ENCODE measurements around the gene TMEM179.

TMEM179 gene

DNA sequence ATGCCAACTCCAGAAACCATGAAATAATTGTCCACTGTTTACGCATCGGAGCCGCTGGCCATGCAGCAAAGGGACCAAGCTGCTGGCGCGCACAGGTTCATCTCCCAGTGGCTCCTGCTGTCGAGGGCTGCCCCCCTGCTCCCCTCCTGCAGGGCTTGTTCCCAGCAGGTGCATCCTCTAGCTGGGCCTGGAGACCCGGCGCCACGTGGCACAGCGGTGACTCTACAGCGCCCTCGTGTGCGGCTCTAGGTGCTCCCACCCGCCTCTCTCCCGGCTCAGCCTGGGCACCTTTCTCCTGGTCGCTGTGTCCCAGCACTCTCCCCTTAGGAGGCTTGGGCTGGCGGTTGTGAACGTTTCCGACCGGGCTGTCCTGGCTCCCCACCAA is 47.3 kb upstream of the TMEM179 start:
- Histone ChIP-seq H2AFZ (ENCODE audit: low read depth, low read length) (no peak overlapping the region), H3K27ac (ENCODE audit: low read length) (no peak overlapping the region)

DNA sequence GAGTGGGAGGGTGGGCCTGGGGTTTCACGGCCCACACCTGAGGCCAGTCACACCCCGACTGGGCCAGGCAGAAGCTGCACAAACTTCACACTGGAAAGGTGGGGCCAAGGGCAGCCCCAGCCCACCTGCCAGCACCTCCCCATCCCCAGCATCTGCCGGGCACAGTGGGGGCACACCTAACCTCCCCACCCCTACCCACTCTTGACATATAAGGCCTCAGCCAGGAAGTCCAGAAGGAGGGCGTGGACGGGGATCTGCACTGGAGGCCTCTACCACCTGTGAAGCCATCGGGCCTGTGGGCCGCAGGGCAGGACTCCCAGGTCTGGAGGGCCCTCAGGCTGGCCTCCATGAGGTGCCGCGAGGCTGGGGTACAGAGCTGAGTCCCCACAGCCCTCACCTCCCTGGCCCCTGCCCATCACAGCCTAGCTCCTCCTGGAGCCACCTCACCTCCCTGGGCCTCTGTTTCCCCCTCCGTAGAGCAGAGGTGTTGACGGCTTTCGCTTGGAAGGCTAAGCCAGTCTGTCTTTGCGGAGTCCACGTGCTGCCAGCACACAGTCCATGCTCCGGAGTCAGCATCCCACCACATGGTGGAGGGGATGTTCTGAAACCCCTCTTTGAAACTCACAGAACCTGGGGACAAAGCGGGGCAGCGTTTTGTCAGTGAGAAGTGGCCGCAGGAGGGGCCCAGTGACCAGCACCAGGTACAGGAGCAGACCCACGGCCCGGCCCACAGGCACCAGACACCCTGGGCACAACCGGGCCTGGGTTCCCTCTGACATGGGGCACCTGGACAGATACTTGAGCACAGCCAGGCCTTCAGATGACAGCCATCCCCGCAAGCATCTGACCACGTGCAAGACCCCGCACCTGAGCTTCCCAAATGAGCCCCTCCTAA is 46.7 kb upstream of the TMEM179 start:
- Histone ChIP-seq H3K4me2 (ENCODE audit: low read length) (peak overlapping the region; percentile 90), H4K20me1 (ENCODE audit: insufficient read depth, low read length) (no peaks in the 10 kb centered on the region), H3K27ac (ENCODE audit: low read length) (no peak overlapping the region), H3K79me2 (ENCODE audit: low read length) (no peaks in the 10 kb centered on the region), H3K4me3 (ENCODE audit: low read length) (no peak overlapping the region), H3K9me3 (ENCODE audit: insufficient read depth, low read length) (no peaks in the 10 kb centered on the region), H3K27me3 (ENCODE audit: low read depth, low read length) (peaks cover 11% of the 10 kb centered on the region), H3K4me1 (ENCODE audit: low read length) (peaks cover 31% of the 10 kb centered on the region), H2AFZ (ENCODE audit: low read depth, low read length) (no peak overlapping the region), H3K9ac (ENCODE audit: low read length) (no peak overlapping the region), H3K36me3 (replicated peaks; ENCODE audit: low read depth, low read length) (no peaks in the 10 kb centered on the region)
- TF ChIP-seq, protein P1, sequence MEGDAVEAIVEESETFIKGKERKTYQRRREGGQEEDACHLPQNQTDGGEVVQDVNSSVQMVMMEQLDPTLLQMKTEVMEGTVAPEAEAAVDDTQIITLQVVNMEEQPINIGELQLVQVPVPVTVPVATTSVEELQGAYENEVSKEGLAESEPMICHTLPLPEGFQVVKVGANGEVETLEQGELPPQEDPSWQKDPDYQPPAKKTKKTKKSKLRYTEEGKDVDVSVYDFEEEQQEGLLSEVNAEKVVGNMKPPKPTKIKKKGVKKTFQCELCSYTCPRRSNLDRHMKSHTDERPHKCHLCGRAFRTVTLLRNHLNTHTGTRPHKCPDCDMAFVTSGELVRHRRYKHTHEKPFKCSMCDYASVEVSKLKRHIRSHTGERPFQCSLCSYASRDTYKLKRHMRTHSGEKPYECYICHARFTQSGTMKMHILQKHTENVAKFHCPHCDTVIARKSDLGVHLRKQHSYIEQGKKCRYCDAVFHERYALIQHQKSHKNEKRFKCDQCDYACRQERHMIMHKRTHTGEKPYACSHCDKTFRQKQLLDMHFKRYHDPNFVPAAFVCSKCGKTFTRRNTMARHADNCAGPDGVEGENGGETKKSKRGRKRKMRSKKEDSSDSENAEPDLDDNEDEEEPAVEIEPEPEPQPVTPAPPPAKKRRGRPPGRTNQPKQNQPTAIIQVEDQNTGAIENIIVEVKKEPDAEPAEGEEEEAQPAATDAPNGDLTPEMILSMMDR (IDR thresholded peaks at IDR 0.05; ENCODE audit: low read depth, low read length): no peak
- TF ChIP-seq EZH2phosphoT487 (IDR thresholded peaks at IDR 0.05; ENCODE audit: low read depth): no peak

More for the DNA sequence above, 47.3 kb upstream of the TMEM179 start:
- Histone ChIP-seq H3K4me1 (ENCODE audit: low read length) (peaks cover 37% of the 10 kb centered on the region), H3K27me3 (ENCODE audit: low read depth, low read length) (peaks cover 15% of the 10 kb centered on the region), H3K36me3 (replicated peaks; ENCODE audit: low read depth, low read length) (no peaks in the 10 kb centered on the region), H3K4me2 (ENCODE audit: low read length) (no peak overlapping the region), H3K79me2 (ENCODE audit: low read length) (no peaks in the 10 kb centered on the region), H3K9ac (ENCODE audit: low read length) (no peak overlapping the region), H3K9me3 (ENCODE audit: insufficient read depth, low read length) (no peaks in the 10 kb centered on the region), H3K4me3 (ENCODE audit: low read length) (no peak overlapping the region), H4K20me1 (ENCODE audit: insufficient read depth, low read length) (no peaks in the 10 kb centered on the region)
- TF ChIP-seq, protein P1 (IDR thresholded peaks at IDR 0.05; ENCODE audit: low read depth, low read length): no peak
- TF ChIP-seq EZH2phosphoT487 (IDR thresholded peaks at IDR 0.05; ENCODE audit: low read depth): no peak

DNA sequence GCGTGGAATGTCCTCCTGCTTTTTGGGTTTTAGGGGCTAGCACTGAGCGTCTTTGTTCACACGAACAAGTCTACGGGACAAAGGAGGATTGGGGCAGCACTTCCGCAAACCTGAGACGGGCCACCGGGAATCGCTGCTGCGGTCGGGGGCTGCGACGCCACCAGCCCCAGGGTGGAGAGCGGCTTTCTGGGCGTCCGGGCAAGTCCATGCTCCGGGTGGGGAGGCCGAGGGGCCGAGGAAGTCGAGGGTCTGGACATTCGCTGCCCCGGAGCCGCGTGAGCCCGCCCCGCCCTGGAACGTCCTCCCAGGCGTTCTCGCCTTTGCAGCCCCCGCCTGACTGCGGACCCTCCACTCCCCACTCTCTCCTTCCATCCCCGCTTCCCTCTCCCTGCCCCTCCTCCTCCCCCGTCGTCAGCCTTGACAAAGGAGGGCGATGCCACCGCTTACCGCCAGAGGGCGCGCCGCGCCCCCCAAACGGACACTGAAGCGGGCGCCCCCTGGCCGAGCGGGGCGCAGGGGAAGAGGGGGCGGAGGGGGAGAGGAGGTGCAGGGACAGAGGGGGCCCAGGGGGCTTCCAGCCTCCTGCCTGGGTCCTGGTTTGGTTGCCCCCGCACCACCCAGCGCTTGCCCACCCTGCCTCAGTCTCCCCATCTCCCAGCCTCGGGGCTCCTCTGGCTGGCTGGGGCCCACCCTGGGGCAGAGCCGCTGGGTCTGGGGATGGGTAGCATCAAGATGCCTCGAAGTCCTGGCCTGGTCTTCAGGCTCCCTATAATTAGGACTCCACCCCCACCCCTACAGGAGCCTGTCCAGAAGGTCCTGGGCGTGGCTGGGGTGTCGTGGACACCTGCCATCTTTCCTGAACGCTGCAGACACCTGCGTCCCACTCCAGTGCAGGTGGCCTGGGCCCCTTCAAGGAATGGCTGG is 45.7 kb upstream of the TMEM179 start:
- no peaks in the 10 kb centered on the region for H3K79me2 ChIP-seq (ENCODE audit: low read length)
- H3K4me2 ChIP-seq (ENCODE audit: low read length): peak overlapping the region; percentile 90
- H3K4me1 ChIP-seq (ENCODE audit: low read length): peaks cover 28% of the 10 kb centered on the region
- peaks cover 4% of the 10 kb centered on the region for H3K36me3 ChIP-seq (replicated peaks; ENCODE audit: low read depth, low read length)
- peak overlapping the region; percentile 90 for H2AFZ ChIP-seq (ENCODE audit: low read depth, low read length)
- peak overlapping the region; percentile 71 for H3K9ac ChIP-seq (ENCODE audit: low read length)
- H3K4me3 ChIP-seq (ENCODE audit: low read length): peak overlapping the region; percentile 85
- H3K27ac ChIP-seq (ENCODE audit: low read length): no peak overlapping the region
- H4K20me1 ChIP-seq (ENCODE audit: insufficient read depth, low read length): no peaks in the 10 kb centered on the region
- H3K27me3 ChIP-seq (ENCODE audit: low read depth, low read length): peaks cover 1% of the 10 kb centered on the region
- TF ChIP-seq EZH2phosphoT487 (IDR thresholded peaks at IDR 0.05; ENCODE audit: low read depth): no peak
- TF ChIP-seq, protein P1 (IDR thresholded peaks at IDR 0.05; ENCODE audit: low read depth, low read length): peak; percentile 99
- no peaks in the 10 kb centered on the region for H3K9me3 ChIP-seq (ENCODE audit: insufficient read depth, low read length)
